H9 (cell line): ENCODE results near the gene SCLY. TPM values are rescaled to one million over a fixed set of nuclear protein-coding genes. Genes with fewer than 3 reads are reported as not detected.

Source experiments
- DNase-seq: peaks from one replicate; pipeline ENCODE4 v3.0.0-alpha.2; 2017
- H2AFZ ChIP-seq: one replicate; pipeline ENCODE4 v1.6.1; 2013; ENCODE audit warnings: mild to moderate bottlenecking, low read length, control low read depth, moderate library complexity
- H2AK5ac ChIP-seq: 2 replicates; pipeline ENCODE4 v1.6.1; 2013; ENCODE audit warnings: low read length, control low read depth, mixed read lengths; ENCODE audit not compliant: insufficient read length
- H2BK120ac ChIP-seq: one replicate; pipeline ENCODE4 v1.6.1; 2013; ENCODE audit warnings: low read depth, mild to moderate bottlenecking, low read length, control low read depth, inconsistent platforms; ENCODE audit not compliant: poor library complexity, severe bottlenecking
- H2BK12ac ChIP-seq: 2 replicates; pipeline ENCODE4 v1.6.1; 2013; ENCODE audit warnings: low read length, control low read depth, mixed read lengths, low read depth; ENCODE audit not compliant: insufficient read length
- H2BK15ac ChIP-seq: 2 replicates; pipeline ENCODE4 v1.6.1; 2013; ENCODE audit warnings: low read depth, low read length, control low read depth
- H2BK20ac ChIP-seq: one replicate; pipeline ENCODE4 v1.6.1; 2013; ENCODE audit warnings: low read depth, mild to moderate bottlenecking, low read length, control low read depth, inconsistent platforms; ENCODE audit not compliant: poor library complexity, severe bottlenecking
- H2BK5ac ChIP-seq: 2 replicates; pipeline ENCODE4 v1.6.1; 2013; ENCODE audit warnings: low read length, control low read depth, mixed read lengths; ENCODE audit not compliant: insufficient read length
- H3K14ac ChIP-seq: 2 replicates; pipeline ENCODE4 v1.6.1; 2013; ENCODE audit warnings: low read length, control low read depth; ENCODE audit not compliant: insufficient read depth
- H3K18ac ChIP-seq: 2 replicates; pipeline ENCODE4 v1.6.1; 2013; ENCODE audit warnings: low read depth, mild to moderate bottlenecking, mixed read lengths, low read length, control low read depth; ENCODE audit not compliant: insufficient read length
- H3K23ac ChIP-seq: 2 replicates; pipeline ENCODE4 v1.6.1; 2013; ENCODE audit warnings: low read length, control low read depth, mixed read lengths, low read depth; ENCODE audit not compliant: insufficient read length
- H3K23me2 ChIP-seq: 2 replicates; pipeline ENCODE4 v1.6.1; 2013; ENCODE audit warnings: low read depth, mild to moderate bottlenecking, mixed read lengths, low read length, control low read depth; ENCODE audit not compliant: insufficient read length, poor library complexity, severe bottlenecking
- H3K27ac ChIP-seq: 2 replicates; pipeline ENCODE4 v1.5.1; 2013; ENCODE audit warnings: low read length, control low read depth, mixed read lengths, low read depth; ENCODE audit not compliant: insufficient read length
- H3K27me3 ChIP-seq: 2 replicates; pipeline ENCODE4 v1.6.1; 2013; ENCODE audit warnings: low read length, control low read depth, inconsistent platforms; ENCODE audit not compliant: insufficient read depth
- H3K4ac ChIP-seq: 2 replicates; pipeline ENCODE4 v1.6.1; 2013; ENCODE audit warnings: low read depth, mild to moderate bottlenecking, control low read depth, inconsistent platforms, low read length, moderate library complexity
- H3K4me1 ChIP-seq: 2 replicates; pipeline ENCODE4 v1.6.1; 2013; ENCODE audit warnings: low read length, control low read depth, inconsistent platforms; ENCODE audit not compliant: insufficient read depth
- H3K4me2 ChIP-seq: 2 replicates; pipeline ENCODE4 v1.6.1; 2013; ENCODE audit warnings: low read length, control low read depth, mixed read lengths; ENCODE audit not compliant: insufficient read length, insufficient read depth
- H3K56ac ChIP-seq: 2 replicates; pipeline ENCODE4 v1.6.1; 2013; ENCODE audit warnings: low read depth, mild to moderate bottlenecking, mixed read lengths, low read length, control low read depth; ENCODE audit not compliant: insufficient read length
- H3K79me1 ChIP-seq: 2 replicates; pipeline ENCODE4 v1.6.1; 2013; ENCODE audit warnings: low read depth, mild to moderate bottlenecking, moderate library complexity, low read length, control low read depth, inconsistent platforms; ENCODE audit not compliant: insufficient read depth, poor library complexity, severe bottlenecking
- H3K79me2 ChIP-seq: 2 replicates; pipeline ENCODE4 v1.6.1; 2013; ENCODE audit warnings: low read length, control low read depth, inconsistent platforms; ENCODE audit not compliant: insufficient read depth
- H3K9ac ChIP-seq: 2 replicates; pipeline ENCODE4 v1.6.1; 2013; ENCODE audit warnings: low read length, control low read depth, mixed read lengths; ENCODE audit not compliant: insufficient read length; ENCODE audit errors: extremely low read depth
- H3K9me3 ChIP-seq: one replicate; pipeline ENCODE4 v1.6.1; 2013; ENCODE audit warnings: low read depth, low read length, inconsistent platforms; ENCODE audit not compliant: control insufficient read depth
- H3T11ph ChIP-seq: one replicate; pipeline ENCODE4 v1.6.1; 2013; ENCODE audit warnings: mild to moderate bottlenecking, low read length, control low read depth, inconsistent platforms
- H4K20me1 ChIP-seq: one replicate; pipeline ENCODE4 v1.6.1; 2013; ENCODE audit not compliant: control insufficient read depth, insufficient read length, insufficient read depth
- H4K5ac ChIP-seq: 2 replicates; pipeline ENCODE4 v1.6.1; 2013; ENCODE audit warnings: low read depth, mild to moderate bottlenecking, mixed read lengths, low read length, control low read depth; ENCODE audit not compliant: insufficient read length
- H4K8ac ChIP-seq: replicated peaks from 2 replicates; pipeline ENCODE4 v1.6.1; 2013; ENCODE audit warnings: low read length, control low read depth, mixed read lengths, low read depth; ENCODE audit not compliant: insufficient read length
- H4K91ac ChIP-seq: 2 replicates; pipeline ENCODE4 v1.6.1; 2013; ENCODE audit warnings: low read depth, mild to moderate bottlenecking, moderate library complexity, mixed read lengths, low read length, control low read depth; ENCODE audit not compliant: insufficient read length
- H3K27ac Mint-ChIP-seq, 3 experiments: 2 replicates in 2 of 3; 3 replicates in 1 of 3; pipeline ENCODE4 v1.8.0; 2020 to 2021; ENCODE audit warnings: mixed read lengths in 3 of 3, mild to moderate bottlenecking in 1 of 3, moderate library complexity in 1 of 3
- H3K27me3 Mint-ChIP-seq: 2 replicates; pipeline ENCODE4 v1.8.0; 2021; ENCODE audit warnings: low read depth, mild to moderate bottlenecking, moderate library complexity, mixed read lengths
- H3K36me3 Mint-ChIP-seq, 3 experiments: 2 replicates in 2 of 3; 3 replicates in 1 of 3; pipeline ENCODE4 v1.8.0; 2020 to 2021; ENCODE audit warnings: low read depth in 3 of 3, mixed read lengths in 3 of 3; ENCODE audit not compliant: insufficient read depth in 1 of 3
- H3K4me1 Mint-ChIP-seq, 2 experiments: 2 replicates each; pipeline ENCODE4 v1.8.0; 2020; ENCODE audit warnings: mixed read lengths in 2 of 2
- H3K4me3 Mint-ChIP-seq, 2 experiments: 2 replicates in 1 of 2; 3 replicates in 1 of 2; pipeline ENCODE4 v1.8.0; 2020 to 2021; ENCODE audit warnings: mild to moderate bottlenecking in 2 of 2, mixed read lengths in 2 of 2, moderate library complexity in 1 of 2
- H3K9me3 Mint-ChIP-seq, 2 experiments: 2 replicates in 1 of 2; 3 replicates in 1 of 2; pipeline ENCODE4 v1.8.0; 2020; ENCODE audit warnings: mild to moderate bottlenecking in 2 of 2, mixed read lengths in 2 of 2, moderate library complexity in 1 of 2
- WGBS: extraction: QIAGEN DNeasy Blood & Tissue Kit; methylation state at CpG from one replicate; pipeline ENCODE4 v1.1.7; 2013; ENCODE audit warnings: missing lambda C conversion rate, low lambda C conversion rate, mixed read lengths; ENCODE audit not compliant: insufficient read length; ENCODE audit errors: extremely low coverage; 5-methylcytosine and 5-hydroxymethylcytosine counted together
- total RNA-seq: library from RNA; stranded (reverse); gene quantifications from 2 replicates; pipeline ENCODE4 v1.2.1, GENCODE V29; 2021
- TF ChIP-seq, protein P1 (sequence below): fragments of 200-600 bp; sonication (generic); conservative IDR thresholded peaks from 3 replicates; pipeline ENCODE4 v1.8.0; 2021; ENCODE audit warnings: antibody characterized with exemption, mild to moderate bottlenecking

SCLY gene
- total RNA-seq, 1 experiment from 2014 or later = 55.3 TPM

DNA sequence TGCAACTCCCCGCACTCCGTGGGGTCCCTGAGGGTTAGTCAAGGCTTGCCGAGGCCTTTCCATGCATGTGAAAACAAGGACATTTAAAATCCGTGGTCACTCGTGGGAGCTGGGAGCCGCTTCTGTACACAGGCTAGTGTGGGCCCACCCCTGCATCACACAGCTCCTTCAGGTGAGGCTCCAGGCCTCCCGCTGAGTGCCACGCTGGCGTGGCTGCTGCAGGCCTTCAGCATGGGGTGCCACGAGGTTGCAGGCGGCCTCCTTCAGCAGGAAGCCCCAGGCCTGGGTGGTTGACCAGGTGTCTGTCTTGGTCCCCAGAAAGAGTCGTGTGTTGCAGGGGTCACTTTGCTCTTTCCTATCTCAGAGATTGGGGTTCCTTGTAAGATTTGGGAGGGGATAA lies 84.2 kb downstream of the SCLY start:
- H2AK5ac ChIP-seq = no peak overlapping the region
- no peak overlapping the region for H2AFZ ChIP-seq
- H3K4me1 ChIP-seq = no peaks in the 10 kb centered on the region
- H2BK15ac ChIP-seq = no peak overlapping the region
- H2BK120ac ChIP-seq = no peak overlapping the region
- no peak overlapping the region for H2BK5ac ChIP-seq
- no peak overlapping the region for H3K23ac ChIP-seq
- Mint-ChIP-seq H3K4me3 (no peak overlapping the region), H3K9me3 (no peaks in the 10 kb centered on the region), H3K27me3 (no peaks in the 10 kb centered on the region; the same call in 1 of the 2 replicates), H3K4me1 (no peaks in the 10 kb centered on the region), H3K27ac (no peak overlapping the region), H3K36me3 (no peaks in the 10 kb centered on the region)
- H2BK20ac ChIP-seq = no peak overlapping the region
- H3T11ph ChIP-seq = no peak overlapping the region
- H3K79me1 ChIP-seq = no peaks in the 10 kb centered on the region
- no peak overlapping the region for H3K9ac ChIP-seq
- H4K8ac ChIP-seq = no peak overlapping the region
- H3K18ac ChIP-seq = no peak overlapping the region
- TF ChIP-seq, protein P1, sequence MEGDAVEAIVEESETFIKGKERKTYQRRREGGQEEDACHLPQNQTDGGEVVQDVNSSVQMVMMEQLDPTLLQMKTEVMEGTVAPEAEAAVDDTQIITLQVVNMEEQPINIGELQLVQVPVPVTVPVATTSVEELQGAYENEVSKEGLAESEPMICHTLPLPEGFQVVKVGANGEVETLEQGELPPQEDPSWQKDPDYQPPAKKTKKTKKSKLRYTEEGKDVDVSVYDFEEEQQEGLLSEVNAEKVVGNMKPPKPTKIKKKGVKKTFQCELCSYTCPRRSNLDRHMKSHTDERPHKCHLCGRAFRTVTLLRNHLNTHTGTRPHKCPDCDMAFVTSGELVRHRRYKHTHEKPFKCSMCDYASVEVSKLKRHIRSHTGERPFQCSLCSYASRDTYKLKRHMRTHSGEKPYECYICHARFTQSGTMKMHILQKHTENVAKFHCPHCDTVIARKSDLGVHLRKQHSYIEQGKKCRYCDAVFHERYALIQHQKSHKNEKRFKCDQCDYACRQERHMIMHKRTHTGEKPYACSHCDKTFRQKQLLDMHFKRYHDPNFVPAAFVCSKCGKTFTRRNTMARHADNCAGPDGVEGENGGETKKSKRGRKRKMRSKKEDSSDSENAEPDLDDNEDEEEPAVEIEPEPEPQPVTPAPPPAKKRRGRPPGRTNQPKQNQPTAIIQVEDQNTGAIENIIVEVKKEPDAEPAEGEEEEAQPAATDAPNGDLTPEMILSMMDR = no peak
- no peaks in the 10 kb centered on the region for H3K79me2 ChIP-seq
- no peak overlapping the region for H3K56ac ChIP-seq
- no peak overlapping the region for H3K4ac ChIP-seq
- no CpG with 5 or more reads among the region's 12 CpGs for WGBS
- no peak overlapping the region for H4K5ac ChIP-seq
- H3K9me3 ChIP-seq = no peaks in the 10 kb centered on the region
- H3K27ac ChIP-seq = no peak overlapping the region
- H4K91ac ChIP-seq = no peak overlapping the region
- DNase-seq = no peak
- H2BK12ac ChIP-seq = no peak overlapping the region
- no peak overlapping the region; the same call in 1 of the 2 replicates for H3K14ac ChIP-seq
- H4K20me1 ChIP-seq = peaks cover 2% of the 10 kb centered on the region
- H3K23me2 ChIP-seq = no peaks in the 10 kb centered on the region
- H3K4me2 ChIP-seq = no peak overlapping the region
- H3K27me3 ChIP-seq = no peaks in the 10 kb centered on the region
